Colonic mucosa (tissue), 4 donors: ENCODE results near the gene ATXN10. TPM values are rescaled to one million over a fixed set of nuclear protein-coding genes. Genes with fewer than 3 reads are reported as not detected.

Experiments
- DNase-seq: peaks from one replicate; pipeline ENCODE4 v3.0.0-alpha.2; 2020
- H3K27ac ChIP-seq: fragments of 200-600 bp; one replicate; pipeline ENCODE4 v1.8.0; 2021
- H3K27me3 ChIP-seq: fragments of 200-600 bp; one replicate; pipeline ENCODE4 v1.8.0; 2021
- H3K36me3 ChIP-seq: fragments of 200-600 bp; one replicate; pipeline ENCODE4 v1.8.0; 2021
- H3K4me1 ChIP-seq: fragments of 200-600 bp; one replicate; pipeline ENCODE4 v1.8.0; 2021; ENCODE audit warnings: mild to moderate bottlenecking
- H3K4me3 ChIP-seq: fragments of 200-600 bp; one replicate; pipeline ENCODE4 v1.8.0; 2021
- H3K9ac ChIP-seq, 2 donors: one replicate each; pipeline ENCODE4 v1.7.0; 2013; ENCODE audit warnings: control low read depth in 2 of 2, low read depth in 2 of 2, low read length in 2 of 2
- H3K9me3 ChIP-seq: fragments of 200-600 bp; one replicate; pipeline ENCODE4 v1.8.0; 2021
- CTCF ChIP-seq: fragments of 200-600 bp; IDR thresholded peaks from one replicate; pipeline ENCODE4 v1.8.0; 2022; ENCODE audit warnings: antibody characterized with exemption, mild to moderate bottlenecking
- intact Hi-C: fragments of 100-400 bp; cut with DNase I; formaldehyde crosslinking; loops from one replicate; pipeline ENCODE4 v1.14.1; 2022
- total RNA-seq, 2 donors: library from RNA; stranded (reverse); fragmentation: NEBNext Ultra II Directional in 1 of 2; extraction: Animal tissue kit (Norgen Biotek cat#: 25700) in 1 of 2; gene quantifications; one replicate each; pipeline ENCODE4 v1.2.1, GENCODE V29; 2021
- donor health status: healthy.
- donor health status: DM: no; HTN: no; CAD: no.
- donor health status: DM: no; HTN: no; CAD: no.

Gene ATXN10
- total RNA-seq, 2 donors from 2014 or later = 90.5 to 94.9 TPM

DNA sequence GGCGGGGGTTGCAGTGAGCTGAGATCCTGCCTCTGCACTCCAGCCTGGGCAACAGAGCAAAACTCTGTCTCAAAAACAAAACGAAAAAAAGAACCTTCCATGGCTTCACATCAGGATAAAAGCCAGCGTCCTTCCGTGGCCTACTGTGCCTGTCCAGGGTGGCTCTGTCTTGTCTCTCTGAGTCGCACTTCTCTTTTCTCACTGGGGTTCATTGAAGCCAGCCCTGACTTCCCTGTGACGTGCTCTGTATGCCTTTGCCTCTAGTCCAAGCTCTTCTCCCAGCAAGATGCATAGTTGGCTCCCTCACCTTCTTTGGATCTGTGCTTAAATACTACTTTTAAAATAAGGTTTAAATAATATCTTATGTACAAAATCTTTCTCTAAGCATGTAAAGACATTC, 11.6 kb downstream of the ATXN10 start:
- no peaks in the 10 kb centered on the region for H3K4me1 ChIP-seq
- no peaks in the 10 kb centered on the region for H3K36me3 ChIP-seq
- intact Hi-C loops = no loop called here
- TF ChIP-seq CTCF = no peak
- no peak for DNase-seq
- no peaks in the 10 kb centered on the region for H3K27me3 ChIP-seq
- no peaks in the 10 kb centered on the region for H3K9me3 ChIP-seq
- H3K4me3 ChIP-seq = no peak overlapping the region
- no peak overlapping the region for H3K27ac ChIP-seq
- H3K9ac ChIP-seq = no peak overlapping the region

DNA sequence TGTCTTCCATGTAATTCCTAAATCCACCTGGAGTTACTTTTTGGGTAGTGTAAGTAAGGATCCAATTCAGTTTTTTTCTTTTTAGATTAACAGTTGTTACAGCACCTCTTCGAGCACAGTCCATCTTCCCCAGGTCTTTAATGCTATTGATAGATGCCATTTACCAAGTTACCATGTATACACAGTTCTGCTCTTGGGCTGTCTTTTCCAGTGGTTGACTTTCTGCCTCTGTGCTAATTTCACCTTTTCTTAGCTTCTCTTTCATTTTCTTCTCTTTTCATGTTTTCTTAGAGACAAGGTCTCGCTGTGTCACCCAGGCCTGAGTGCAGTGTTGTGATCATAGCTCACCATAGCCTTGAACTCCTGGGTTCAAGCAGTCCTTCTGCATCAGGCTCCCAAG, 12.0 kb downstream of the ATXN10 start:
- no peak overlapping the region for H3K9ac ChIP-seq
- no peak overlapping the region for H3K27ac ChIP-seq
- no peaks in the 10 kb centered on the region for H3K36me3 ChIP-seq
- H3K9me3 ChIP-seq = no peaks in the 10 kb centered on the region
- no peaks in the 10 kb centered on the region for H3K27me3 ChIP-seq
- intact Hi-C loops = no loop called here
- no peaks in the 10 kb centered on the region for H3K4me1 ChIP-seq
- H3K4me3 ChIP-seq = no peak overlapping the region
- TF ChIP-seq CTCF = no peak
- no peak for DNase-seq

DNA sequence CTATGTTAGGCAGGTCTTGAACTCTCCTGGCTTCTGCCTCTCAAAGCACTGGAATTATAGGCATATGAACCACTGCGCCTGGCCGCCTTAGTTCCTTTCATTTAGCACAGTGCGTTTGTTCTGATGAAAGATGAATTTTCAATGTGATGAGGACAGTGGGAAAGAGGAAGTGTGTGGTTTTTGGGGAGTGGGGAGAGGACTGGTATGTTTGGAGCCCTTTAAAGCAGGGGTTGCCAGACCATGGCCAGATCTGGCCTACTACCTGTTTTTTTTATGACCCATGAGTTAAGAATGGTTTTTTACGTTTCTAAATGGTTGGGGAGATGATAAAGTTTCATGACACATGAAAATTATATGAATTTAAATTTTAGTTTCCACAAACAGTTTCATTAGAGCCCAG, 12.5 kb downstream of the ATXN10 start:
- H3K4me1 ChIP-seq = peaks cover 4% of the 10 kb centered on the region
- H3K9ac ChIP-seq = no peak overlapping the region
- H3K4me3 ChIP-seq = no peak overlapping the region
- TF ChIP-seq CTCF = no peak
- H3K36me3 ChIP-seq = no peaks in the 10 kb centered on the region
- no peak for DNase-seq
- intact Hi-C loops = no loop called here
- H3K9me3 ChIP-seq = no peaks in the 10 kb centered on the region
- H3K27ac ChIP-seq = no peak overlapping the region
- no peaks in the 10 kb centered on the region for H3K27me3 ChIP-seq

GRCh38 chr22:45684752-45685574, 13.3 kb downstream of the ATXN10 start:
- Histone ChIP-seq H3K4me3 (no peak overlapping the region), H3K27me3 (no peaks in the 10 kb centered on the region), H3K9ac (no peak overlapping the region), H3K27ac (no peak overlapping the region), H3K36me3 (no peaks in the 10 kb centered on the region), H3K9me3 (no peaks in the 10 kb centered on the region), H3K4me1 (peaks cover 4% of the 10 kb centered on the region)
- intact Hi-C loops = no loop called here
- TF ChIP-seq CTCF = no peak
- DNase-seq = no peak

- no peak overlapping the region for H3K27ac ChIP-seq
- no peak for TF ChIP-seq CTCF
- no peak for DNase-seq
Observed at GRCh38 chr22:45686004-45686403, 14.4 kb downstream of the ATXN10 start.

More at GRCh38 chr22:45686004-45686403, 14.4 kb downstream of the ATXN10 start:
- intact Hi-C loops = no loop called here
- Histone ChIP-seq H3K36me3 (no peaks in the 10 kb centered on the region), H3K4me3 (no peak overlapping the region), H3K9ac (no peak overlapping the region), H3K27me3 (no peaks in the 10 kb centered on the region), H3K4me1 (peaks cover 4% of the 10 kb centered on the region), H3K9me3 (no peaks in the 10 kb centered on the region)
